IPS-NIHi7 (cell line): ENCODE data around the gene PIGK.

Experiments
- DNase-seq: peaks from one replicate; pipeline ENCODE4 v3.0.0; 2012; ENCODE audit warnings: mixed read lengths; ENCODE audit errors: extremely low spot score

Gene PIGK

GRCh38 chr1:77039111-77039510 lies 180.1 kb downstream of the PIGK start:
- no peak for DNase-seq
